ENCODE results near the gene FRMD4A.
"Not testable (repeated sequence)": the region's sequence is repeated elsewhere in the genome, so short reads cannot be mapped to it uniquely, and the experiment has no call there.

FRMD4A gene

DNA sequence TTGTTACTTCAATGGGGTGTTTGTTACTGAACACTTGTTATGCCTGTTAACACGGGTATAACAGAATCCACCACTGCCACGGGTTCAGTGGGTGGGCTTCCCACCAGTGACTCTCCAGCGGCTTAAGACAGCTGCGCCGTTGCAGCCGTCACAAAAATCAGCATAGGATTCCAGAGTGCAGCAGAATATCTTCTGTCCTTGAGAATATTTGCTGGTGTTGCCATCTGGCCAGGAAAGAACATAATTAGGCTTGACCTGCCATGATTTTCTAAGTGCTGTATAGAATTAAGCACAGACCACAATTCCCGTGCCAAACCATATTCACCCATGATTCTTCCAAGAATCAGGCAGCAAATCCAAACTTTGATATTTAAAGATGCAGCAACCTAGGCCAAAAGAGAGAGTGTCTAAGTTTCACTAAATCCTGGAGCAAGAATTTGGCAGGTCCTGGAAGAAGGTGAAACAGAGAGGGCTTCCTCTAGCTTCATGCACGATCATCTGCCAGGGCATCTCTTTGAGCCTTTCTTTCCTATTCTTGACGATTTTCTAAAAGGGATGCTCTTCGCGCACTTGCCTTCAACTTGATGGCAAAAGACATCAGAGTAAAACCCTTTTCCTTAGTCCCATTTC is 95.0 kb downstream of the FRMD4A start:
- no peak for DNase-seq

DNA sequence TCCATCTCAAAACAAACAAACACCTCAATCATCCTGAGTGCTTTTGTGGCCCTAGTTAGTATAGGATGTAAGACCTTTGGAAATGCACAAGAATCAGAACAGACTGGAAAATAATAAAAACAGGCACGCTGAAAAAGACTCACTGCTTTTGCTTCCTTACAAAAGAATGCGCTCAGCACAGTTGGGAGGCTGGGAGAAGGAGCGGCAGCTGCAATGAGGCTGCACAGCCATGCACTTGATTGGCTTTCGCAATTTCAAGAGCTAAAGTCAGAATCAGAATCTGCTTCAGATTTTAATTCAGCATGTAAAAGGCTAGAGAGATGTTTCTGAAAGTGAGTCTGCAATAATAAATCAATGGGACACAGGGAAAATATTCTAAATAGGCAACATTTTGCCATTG is 97.2 kb downstream of the FRMD4A start:
- no peak for DNase-seq

DNA sequence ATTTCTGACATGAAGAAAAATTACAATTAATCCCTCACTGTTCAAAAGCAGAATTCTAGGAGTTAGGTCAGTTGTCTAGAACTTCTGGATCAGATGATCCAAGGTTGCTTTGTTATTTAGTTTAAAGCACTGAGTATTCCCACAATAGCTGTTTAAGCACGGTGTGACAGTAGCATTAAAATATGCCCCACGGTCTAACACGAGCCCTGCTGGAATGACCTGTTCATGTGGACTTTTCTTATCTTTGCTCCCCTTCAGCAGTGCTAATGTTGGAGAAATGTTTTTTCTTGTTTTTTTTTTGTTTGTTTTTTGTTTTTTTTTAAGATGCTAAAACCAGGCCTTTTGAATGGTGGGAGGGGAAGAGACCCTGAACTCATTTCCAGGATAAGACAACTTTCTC is 101.9 kb downstream of the FRMD4A start:
- not testable (repeated sequence) for DNase-seq

DNA sequence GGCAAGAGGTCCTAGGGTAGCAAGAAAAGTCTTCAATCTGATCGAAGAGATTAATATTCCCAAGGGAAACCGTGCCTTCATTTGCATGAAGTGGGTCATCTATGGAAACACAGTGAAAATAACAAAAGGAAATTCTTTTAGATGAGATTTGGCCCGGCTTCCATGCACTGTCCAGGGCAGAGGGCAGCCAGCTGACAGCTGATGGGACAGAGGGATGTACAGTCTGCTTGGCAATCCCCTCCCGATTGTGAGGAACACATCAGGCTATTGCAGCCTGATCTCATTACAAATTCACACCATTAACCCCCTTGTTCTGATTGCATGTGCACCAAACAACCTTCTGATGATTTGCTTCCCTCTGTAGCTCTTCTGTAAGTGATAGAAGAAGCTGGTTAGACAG is 105.3 kb downstream of the FRMD4A start:
- no peak for DNase-seq

DNA sequence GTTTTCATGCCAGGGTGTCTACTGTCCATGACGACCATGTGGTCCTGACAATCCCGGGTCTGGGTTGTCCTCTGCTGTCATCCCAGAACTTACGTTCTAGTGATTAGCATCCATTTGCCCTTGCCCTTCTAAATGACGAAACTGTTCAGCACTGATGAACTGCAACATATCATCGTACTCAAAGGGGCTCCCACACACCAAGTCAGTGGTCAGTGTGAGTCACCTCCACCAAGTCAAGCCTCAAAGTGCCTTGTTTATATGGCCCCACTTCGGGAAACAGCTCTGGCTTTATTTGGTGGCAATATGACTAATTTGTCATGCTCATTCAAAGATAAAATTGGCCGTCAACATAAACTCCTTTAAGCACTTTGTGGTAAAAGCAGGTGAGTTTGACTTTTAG is 110.7 kb downstream of the FRMD4A start:
- no peak for DNase-seq

DNA sequence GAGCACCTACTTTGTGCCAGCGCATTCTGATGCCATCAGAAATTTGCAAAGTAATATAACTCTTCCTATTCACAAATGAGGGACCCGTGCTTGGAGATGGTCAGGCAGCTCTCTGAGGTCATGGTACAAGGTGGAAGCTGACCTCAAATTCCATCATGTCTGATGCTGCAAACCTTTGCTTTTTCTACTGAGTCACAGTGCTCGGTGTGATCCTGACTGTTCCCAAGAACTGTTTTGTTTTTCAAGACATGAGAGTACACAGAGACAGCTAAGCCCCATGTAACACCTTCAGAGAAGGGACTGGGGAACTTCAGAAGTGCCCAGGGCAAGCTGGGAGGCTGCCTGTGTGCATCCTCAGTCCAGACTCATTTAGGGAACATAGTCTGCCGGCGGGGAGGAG is 111.3 kb downstream of the FRMD4A start:
- no peak for DNase-seq

GRCh38 chr10:14215641-14216040 is 115.1 kb downstream of the FRMD4A start:
- no peak for DNase-seq

GRCh38 chr10:14213703-14214102 is 117.0 kb downstream of the FRMD4A start:
- DNase-seq = not testable (repeated sequence)

- DNase-seq = no peak
Observed at GRCh38 chr10:14211610-14212009, 119.1 kb downstream of the FRMD4A start.

DNA sequence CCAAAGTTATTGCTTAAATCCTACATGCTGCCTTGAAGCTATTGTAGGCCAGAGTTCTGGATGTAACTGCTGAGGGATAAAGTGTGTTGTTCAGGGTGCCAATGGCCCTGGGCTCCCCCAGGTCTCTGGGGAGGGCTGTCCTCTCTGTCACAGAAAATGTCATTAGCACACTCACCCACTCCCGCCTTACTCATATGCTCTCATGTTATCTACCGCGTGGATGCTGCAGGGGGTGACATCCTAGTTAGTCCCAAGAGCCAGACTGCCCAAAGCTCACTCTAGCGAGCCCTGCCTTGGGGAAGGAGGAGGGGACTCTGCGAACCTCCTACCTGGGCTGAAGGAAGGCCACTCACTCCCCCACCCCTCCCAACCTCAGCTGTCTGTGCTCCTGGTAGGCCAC is 122.5 kb downstream of the FRMD4A start:
- no peak for DNase-seq

DNA sequence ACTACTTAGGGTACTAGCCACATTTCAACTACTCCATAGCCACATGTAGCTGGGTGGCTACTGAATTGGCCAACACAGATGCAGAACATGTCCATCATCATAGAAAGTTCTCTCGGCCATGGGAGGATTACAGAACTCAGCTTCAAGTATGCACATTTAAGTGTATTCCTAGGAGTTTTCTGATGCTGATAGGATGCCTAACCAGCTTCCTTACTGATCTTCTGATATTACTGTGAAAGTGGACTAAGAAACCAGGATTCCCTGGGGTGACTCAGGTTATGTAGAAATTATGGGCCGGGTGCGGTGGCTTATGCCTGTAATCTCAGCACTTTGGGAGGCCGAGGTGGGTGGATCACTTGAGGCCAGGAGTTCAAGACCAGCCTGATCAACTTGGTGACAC is 125.5 kb downstream of the FRMD4A start:
- DNase-seq = no peak

DNA sequence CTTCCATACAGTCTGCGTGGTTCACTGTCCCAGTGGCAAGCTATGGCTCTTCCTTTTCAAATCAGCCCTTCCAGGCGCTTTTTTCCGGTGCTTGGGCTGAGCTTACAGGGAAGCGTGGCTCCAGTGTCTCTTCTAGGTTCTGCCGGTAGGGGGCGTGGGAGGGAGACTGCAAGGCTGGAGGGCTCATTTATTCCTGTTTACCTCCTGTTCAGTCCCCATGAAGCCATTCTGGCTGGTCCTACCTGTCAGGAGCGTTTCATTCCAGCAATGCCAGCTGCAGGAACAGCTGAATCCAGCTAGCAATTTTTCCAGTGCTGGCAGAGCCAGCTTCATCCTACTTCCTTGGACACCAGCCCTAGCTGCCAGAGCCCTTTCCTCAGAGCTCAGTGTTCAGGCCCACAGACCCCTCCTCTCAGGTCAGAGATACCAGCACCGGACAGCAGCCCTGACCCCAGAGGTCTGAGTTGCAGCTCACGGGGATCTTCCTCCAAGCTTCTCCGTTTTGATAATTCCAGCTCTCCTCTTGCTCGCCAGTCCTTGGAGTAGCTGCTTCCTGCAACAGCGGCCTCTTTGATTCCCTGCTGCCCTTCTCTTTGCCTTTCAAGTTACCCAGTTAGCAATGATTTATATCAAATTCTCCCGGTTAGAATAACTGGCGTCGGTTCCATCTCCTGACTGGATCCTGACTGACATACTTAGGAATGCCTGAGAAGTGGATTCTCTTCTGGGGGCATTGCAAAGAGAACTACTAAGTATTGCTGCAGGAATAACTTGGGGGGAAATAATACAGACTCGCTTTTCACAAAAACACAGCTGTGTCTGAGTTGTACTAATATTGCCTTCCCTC is 129.8 kb downstream of the FRMD4A start:
- DNase-seq = no peak

- DNase-seq = not testable (repeated sequence)
Observed at GRCh38 chr10:14199098-14199497, 131.6 kb downstream of the FRMD4A start.

DNA sequence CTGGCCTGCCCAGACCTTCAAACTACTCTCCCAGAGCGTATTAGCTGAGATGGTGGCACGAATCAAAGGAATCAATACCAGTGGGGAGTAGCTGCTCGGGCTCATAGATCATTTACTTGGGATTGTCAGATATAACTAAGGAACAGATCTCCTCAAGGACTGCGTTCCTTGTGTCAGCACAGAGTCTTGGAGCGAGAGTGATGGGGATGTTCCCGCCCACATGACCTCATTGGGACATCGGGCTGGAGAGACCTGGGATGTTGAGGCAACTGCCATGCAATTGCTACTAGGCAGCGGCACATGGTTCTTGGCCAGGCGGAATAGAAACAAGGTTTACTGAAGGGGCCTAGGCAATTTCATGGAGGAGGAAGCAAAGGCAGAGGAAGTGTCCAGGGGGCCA is 132.6 kb downstream of the FRMD4A start:
- DNase-seq = no peak

DNA sequence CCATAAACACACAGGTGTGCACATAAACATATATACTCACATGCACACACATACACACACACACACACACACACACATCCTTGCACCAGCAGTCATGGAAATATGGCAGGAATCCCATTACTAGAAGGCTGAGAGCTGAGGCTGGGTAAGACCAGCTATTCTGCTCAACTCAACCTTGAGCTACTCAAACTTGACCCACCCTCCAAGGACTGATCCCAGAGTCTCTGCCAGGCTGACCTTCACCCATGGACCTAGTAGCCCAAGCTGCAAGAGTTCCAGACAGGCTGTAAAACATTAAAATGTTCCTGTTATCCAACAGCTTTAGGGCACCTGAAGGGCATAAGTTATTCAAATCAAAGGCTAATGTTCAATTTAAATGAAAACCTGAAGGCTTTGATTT is 134.6 kb downstream of the FRMD4A start:
- no peak for DNase-seq

- no peak for DNase-seq
Observed at GRCh38 chr10:14195433-14195832, 135.3 kb downstream of the FRMD4A start.

GRCh38 chr10:14192746-14193145 is 138.0 kb downstream of the FRMD4A start:
- DNase-seq = no peak

DNA sequence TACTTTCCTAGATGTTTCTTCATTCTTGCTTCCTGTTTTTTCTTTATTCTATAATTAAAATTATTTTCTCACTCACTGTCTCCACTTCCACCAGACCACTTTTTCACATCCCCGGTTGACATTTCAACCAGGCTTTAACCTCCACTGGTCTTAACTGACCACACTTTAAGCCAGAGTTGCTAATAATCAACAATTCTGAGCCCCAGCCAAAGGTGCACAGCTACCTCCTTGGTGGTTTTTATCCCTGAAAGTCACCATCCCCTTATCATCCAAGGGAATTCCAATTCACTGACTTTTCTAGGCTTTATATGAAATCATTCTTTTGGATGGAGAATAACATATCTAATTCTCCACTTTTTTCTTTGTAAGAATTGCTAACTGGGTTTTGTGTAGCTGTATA is 138.9 kb downstream of the FRMD4A start:
- no peak for DNase-seq

DNA sequence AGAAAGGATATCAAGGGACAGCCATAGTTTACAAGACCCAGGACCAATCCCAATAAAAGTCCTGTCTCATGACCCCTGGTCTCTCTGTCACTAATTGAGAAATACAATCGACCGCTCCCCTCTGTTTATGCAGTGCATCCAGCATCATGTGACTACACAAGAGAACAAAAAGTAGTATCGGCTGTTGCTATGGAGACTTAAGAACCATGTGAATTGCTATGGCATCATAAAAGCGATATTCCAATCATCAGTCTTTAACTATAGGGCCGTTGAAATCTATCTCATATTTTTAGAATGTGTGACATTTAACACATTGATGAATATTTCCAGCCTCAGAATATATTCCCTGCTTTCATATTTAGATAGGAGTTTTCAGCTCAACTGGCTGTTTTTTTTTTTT is 139.3 kb downstream of the FRMD4A start:
- no peak for DNase-seq

- no peak for DNase-seq
Observed at GRCh38 chr10:14190702-14191101, 140.0 kb downstream of the FRMD4A start.

DNA sequence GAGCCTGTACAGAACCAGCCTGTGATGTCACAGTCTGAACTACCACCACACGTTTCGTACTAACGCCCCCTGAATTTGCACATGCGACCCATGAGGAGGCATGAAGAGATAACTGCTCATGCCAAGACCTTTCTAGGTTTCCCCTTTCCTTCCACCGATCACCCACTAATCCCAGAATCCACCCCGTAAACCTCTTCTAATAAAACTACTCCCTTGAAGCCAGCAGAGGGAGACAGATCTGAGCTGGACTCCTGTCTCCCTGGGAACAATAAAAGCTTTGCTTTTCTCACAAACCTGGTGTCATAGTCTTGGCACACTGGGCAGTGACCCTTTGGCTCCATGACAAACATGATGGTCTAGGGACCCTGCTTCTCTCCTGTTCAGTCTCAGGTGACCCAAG is 144.5 kb downstream of the FRMD4A start:
- no peak for DNase-seq

GRCh38 chr10:14185316-14186045 is 145.2 kb downstream of the FRMD4A start:
- no peak for DNase-seq

DNA sequence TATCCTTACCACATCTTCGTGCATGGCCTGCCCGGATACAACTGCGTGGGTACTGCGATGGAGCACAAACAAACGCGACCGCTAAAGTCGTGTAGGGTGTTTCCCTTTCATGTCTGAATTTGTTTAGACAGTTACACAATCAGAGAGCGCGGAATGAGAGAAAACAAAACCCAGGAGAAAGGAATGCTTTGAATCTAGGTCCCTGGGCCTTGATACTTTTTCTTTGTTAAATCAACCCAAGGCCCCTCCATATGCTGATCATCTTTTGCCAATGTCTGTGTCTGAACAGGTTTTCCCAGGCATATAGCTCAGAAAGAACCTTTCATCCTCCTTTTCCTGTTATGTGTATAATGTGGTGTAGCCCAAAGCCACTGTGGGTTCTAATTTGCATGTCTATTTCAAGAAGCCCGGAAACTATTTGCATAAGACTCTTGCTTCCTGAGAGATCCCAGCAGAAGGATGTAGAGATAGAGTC is 145.8 kb downstream of the FRMD4A start:
- DNase-seq = no peak

GRCh38 chr10:14182781-14183180 is 147.9 kb downstream of the FRMD4A start:
- DNase-seq = no peak

All from activated gamma-delta T cell treated with Interleukin-2 at 50 U/mL for 16 hours (primary cell).